HepG2 (cell line): ENCODE data around the gene MPIG6B. TPM values are rescaled to one million over a fixed set of nuclear protein-coding genes. Genes with fewer than 3 reads are reported as not detected.

Experiments
- ATAC-seq: fragments of 200-7000 bp; cut with Tn5 transposase; 3 replicates; pipeline ENCODE4 v1.9.1; 2020; ENCODE audit warnings: mild to moderate bottlenecking, moderate library complexity
- BruUV-seq: library from RNA; stranded (reverse); fragments of 400-500 nt; replicated peaks from 2 replicates; lab custom pipeline; 2021; lab: Mats Ljungman, UMichigan
- CTCF ChIA-PET: fragments of 300-600 bp; formaldehyde crosslinking; extraction: SDS; loops from one replicate; lab custom pipeline; 2021; ENCODE audit warnings: low total read pairs, inconsistent platforms, low intra/inter-chr PET ratio; lab: Yijun Ruan, JAX
- POLR2A ChIA-PET: fragments of 350-600 bp; sonication (Branson Sonifier 250); formaldehyde crosslinking; loops from one replicate; lab custom pipeline; 2020; ENCODE audit warnings: antibody characterized with exemption, inconsistent platforms; lab: Yijun Ruan, JAX
- DNase-seq: peaks from one replicate; pipeline ENCODE4 v3.0.0-alpha.2; 2015; ENCODE audit warnings: low spot score
- FAIRE-seq: peaks from 3 replicates; lab custom pipeline; 2011; peaks lifted over from hg19 to GRCh38; lab: Jason Lieb, UNC
- H2AFZ ChIP-seq: one replicate; pipeline ENCODE4 v1.6.1; 2011; ENCODE audit warnings: low read length, inconsistent platforms
- H3K27ac ChIP-seq: fragments of 300-600 bp; 3 replicates; pipeline ENCODE4 v1.8.0; 2011; ENCODE audit warnings: mixed run types, mild to moderate bottlenecking, mixed read lengths, low read length, inconsistent platforms; ENCODE audit not compliant: insufficient read depth; ENCODE audit errors: extremely low read length
- H3K27me3 ChIP-seq, 2 experiments: fragments of 200-600 bp in 1 of 2; 2 replicates in 1 of 2; 3 replicates in 1 of 2; pipeline versions ENCODE4 v1.6.0 to v1.8.0; 2011; ENCODE audit warnings: low read length in 2 of 2, mild to moderate bottlenecking in 2 of 2, moderate library complexity in 2 of 2, inconsistent platforms in 1 of 2; ENCODE audit not compliant: insufficient read depth in 2 of 2, control insufficient read depth in 1 of 2
- H3K36me3 ChIP-seq, 2 experiments: fragments of 200-600 bp in 1 of 2; replicated peaks in 1 of 2; 2 replicates in 1 of 2; 3 replicates in 1 of 2; pipeline versions ENCODE4 v1.5.1 to v1.8.0; 2011; ENCODE audit warnings: low read length in 2 of 2, inconsistent platforms in 1 of 2; ENCODE audit not compliant: insufficient read depth in 2 of 2, control insufficient read depth in 1 of 2
- H3K4me1 ChIP-seq: 2 replicates; pipeline ENCODE4 v1.5.1; 2012; ENCODE audit warnings: low read length, inconsistent platforms; ENCODE audit not compliant: insufficient read depth
- H3K4me2 ChIP-seq: 2 replicates; pipeline ENCODE4 v1.6.0; 2011; ENCODE audit warnings: low read depth, low read length, inconsistent platforms
- H3K4me3 ChIP-seq, 3 experiments: fragments of 200-600 bp in 1 of 3; sonication (generic), shearing (Covaris generic) in 1 of 3; replicated peaks in 1 of 3; 2 replicates each; pipeline ENCODE4 v1.5.1; 2011 to 2016; ENCODE audit warnings: low read length in 3 of 3, inconsistent platforms in 2 of 3, low read depth in 2 of 3, mild to moderate bottlenecking in 2 of 3, control low read depth in 1 of 3, mixed read lengths in 1 of 3; ENCODE audit not compliant: insufficient read depth in 1 of 3
- H3K79me2 ChIP-seq: one replicate; pipeline ENCODE4 v1.6.1; 2011; ENCODE audit warnings: low read length, inconsistent platforms; ENCODE audit not compliant: insufficient read depth
- H3K9ac ChIP-seq: 2 replicates; pipeline ENCODE4 v1.6.0; 2011; ENCODE audit warnings: mild to moderate bottlenecking, low read depth, low read length, inconsistent platforms; ENCODE audit not compliant: insufficient read depth
- H3K9me3 ChIP-seq: 2 replicates; pipeline ENCODE4 v1.5.1; 2012; ENCODE audit warnings: mild to moderate bottlenecking, low read length
- H4K20me1 ChIP-seq: 2 replicates; pipeline ENCODE4 v1.6.0; 2011; ENCODE audit warnings: inconsistent platforms, mild to moderate bottlenecking, low read length, moderate library complexity; ENCODE audit not compliant: insufficient read depth
- MIER2 ChIP-seq: IDR thresholded peaks from 2 replicates; pipeline ENCODE4 v1.6.1; 2016; ENCODE audit warnings: missing biosample characterization, missing genetic modification reagents
- MYC ChIP-seq: sonication (generic); formaldehyde crosslinking; IDR thresholded peaks from 2 replicates; pipeline ENCODE4 v1.9.0; 2021; ENCODE audit warnings: missing genetic modification reagents, borderline replicate concordance
- NBN ChIP-seq: fragments of 450-650 bp; conservative IDR thresholded peaks from 2 replicates; pipeline ENCODE4 v1.6.1; 2017
- NR3C1 ChIP-seq: sonication (generic); formaldehyde crosslinking; IDR thresholded peaks from 2 replicates; pipeline ENCODE4 v1.4.0; 2020; ENCODE audit warnings: missing genetic modification reagents
- PITX1 ChIP-seq: sonication (generic); formaldehyde crosslinking; IDR thresholded peaks from 2 replicates; pipeline ENCODE4 v1.5.1; 2020; ENCODE audit warnings: mild to moderate bottlenecking, missing genetic modification reagents
- RCOR2 ChIP-seq: IDR thresholded peaks from 2 replicates; pipeline ENCODE4 v1.6.1; 2016; ENCODE audit warnings: missing biosample characterization, missing genetic modification reagents
- SRF ChIP-seq: IDR thresholded peaks from 2 replicates; pipeline ENCODE4 v1.6.1; 2011; ENCODE audit warnings: mild to moderate bottlenecking, low read depth, low read length, moderate library complexity
- ZNF354B ChIP-seq: sonication (generic); formaldehyde crosslinking; IDR thresholded peaks from 2 replicates; pipeline ENCODE4 v1.8.0; 2022; ENCODE audit warnings: mild to moderate bottlenecking, missing genetic modification reagents
- ZNF501 ChIP-seq: sonication (generic); formaldehyde crosslinking; IDR thresholded peaks from 2 replicates; pipeline ENCODE4 v1.5.1; 2020; ENCODE audit warnings: mild to moderate bottlenecking, moderate library complexity, missing genetic modification reagents
- ZNF562 ChIP-seq: sonication (generic); formaldehyde crosslinking; IDR thresholded peaks from 2 replicates; pipeline ENCODE4 v1.8.0; 2022; ENCODE audit warnings: missing genetic modification reagents, borderline replicate concordance
- ZNF83 ChIP-seq: sonication (generic); formaldehyde crosslinking; IDR thresholded peaks from 2 replicates; pipeline ENCODE4 v1.4.0; 2020; ENCODE audit warnings: missing genetic modification reagents, mild to moderate bottlenecking, borderline replicate concordance
- WGBS: methylation state at CpG from one replicate; pipeline ENCODE4 v1.1.6; 2017; ENCODE audit warnings: low lambda C conversion rate; 5-methylcytosine and 5-hydroxymethylcytosine counted together
- in situ Hi-C: cut with HindIII; loops from 2 replicates; pipeline ENCODE4 v1.10.0; 2017; ENCODE audit warnings: low pct_unique_long_range_greater_than_20kb; ENCODE audit not compliant: extremely low pct_ligation_motif_present
- intact Hi-C: fragments of 100-400 bp; cut with micrococcal nuclease; formaldehyde crosslinking; loops from one replicate; pipeline ENCODE4 v1.10.0; 2022; ENCODE audit not compliant: unreplicated experiment
- polyA plus RNA-seq, 8 experiments: library from polyadenylated mRNA; depleted of rRNA in 3 of 8; stranded (reverse) in 7 of 8; unstranded in 1 of 8; fragments of >200 nt; fragmentation: Illumina TruSeq in 4 of 8; extraction: Trizol in 4 of 8; gene quantifications; 2 replicates each; pipeline versions ENCODE4 v1.2.1 to v1.2.3, GENCODE V29; 2011 to 2016; ENCODE audit warnings: low read depth in 4 of 8, missing spikeins in 1 of 8, mixed read lengths in 1 of 8; ENCODE audit not compliant: insufficient read depth in 1 of 8
- total RNA-seq, 5 experiments: library from RNA; depleted of rRNA; stranded (reverse); fragments of >200 nt; fragmentation: Illumina TruSeq; extraction: Trizol; gene quantifications; 2 replicates each; pipeline ENCODE4 v1.2.3, GENCODE V29; 2016; ENCODE audit warnings: low read depth in 1 of 5
- TF ChIP-seq, protein P1 (sequence below): sonication (generic); formaldehyde crosslinking; IDR thresholded peaks from 2 replicates; pipeline ENCODE4 v1.4.0; 2020; ENCODE audit warnings: mild to moderate bottlenecking, missing genetic modification reagents
- TF ChIP-seq, protein P2 (sequence below): IDR thresholded peaks from 2 replicates; pipeline ENCODE4 v1.6.1; 2012; ENCODE audit warnings: low read depth, low read length, improper control_type of control experiment
- TF ChIP-seq, protein P3 (sequence below): sonication (generic); formaldehyde crosslinking; IDR thresholded peaks from 2 replicates; pipeline ENCODE4 v1.4.0; 2020; ENCODE audit warnings: mild to moderate bottlenecking, low read depth, missing genetic modification reagents
- TF ChIP-seq, protein P4 (sequence below): sonication (generic); formaldehyde crosslinking; IDR thresholded peaks from 2 replicates; pipeline ENCODE4 v1.5.0; 2020; ENCODE audit warnings: mild to moderate bottlenecking, missing genetic modification reagents, borderline replicate concordance

MPIG6B gene
- total and polyA plus RNA-seq, 2 of the 13 experiments (the other 11 are each of a cell fraction or from before 2014, with no cell fraction given), result not detected

DNA sequence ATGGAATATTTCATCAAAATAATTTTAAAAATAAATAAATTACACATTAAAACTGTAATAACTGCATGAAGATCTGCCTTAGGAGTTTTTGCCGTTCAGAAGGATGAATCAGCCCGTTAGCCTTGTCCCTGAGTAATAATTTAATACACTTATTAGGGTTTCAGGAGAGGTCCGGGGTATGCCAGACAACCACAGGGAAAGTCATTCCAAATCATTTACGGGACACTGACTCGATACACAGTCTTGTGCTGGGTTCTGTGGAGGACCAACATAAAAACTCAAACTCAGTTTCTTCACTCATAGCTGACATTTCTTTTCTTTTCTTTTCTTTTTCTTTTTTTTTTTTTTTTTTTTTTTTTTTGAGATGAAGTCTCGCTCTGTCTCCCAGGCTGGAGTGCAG, 17.2 kb upstream of the MPIG6B start:
- DNase-seq (no peak), ATAC-seq (no peak), FAIRE-seq (no peak)
- no peaks in the 10 kb centered on the region for H3K9me3 ChIP-seq
- ChIA-PET POLR2A (interaction anchor here (0.7 to 1.1 kb wide), 2 partner anchors 31 to 957 kb away, joined by 3 to 5 read pairs; partner anchors contain the start of gene CLIC1), CTCF (no interaction called here)
- BruUV-seq, result no TSS peak
- no peak overlapping the region for H3K4me3 ChIP-seq
- WGBS, result 51% methylated on average over 6 of the region's 6 CpGs
- TF ChIP-seq NBN (no peak), MYC (CRISPR knock-in tag) (no peak), ZNF83 (no peak), SRF (no peak), RCOR2 (CRISPR knock-in tag) (no peak), PITX1 (CRISPR knock-in tag) (no peak), NR3C1 (CRISPR knock-in tag) (no peak), MIER2 (no peak), ZNF354B (CRISPR knock-in tag) (no peak), ZNF501 (CRISPR knock-in tag) (no peak), ZNF562 (no peak)
- TF ChIP-seq, protein P1, sequence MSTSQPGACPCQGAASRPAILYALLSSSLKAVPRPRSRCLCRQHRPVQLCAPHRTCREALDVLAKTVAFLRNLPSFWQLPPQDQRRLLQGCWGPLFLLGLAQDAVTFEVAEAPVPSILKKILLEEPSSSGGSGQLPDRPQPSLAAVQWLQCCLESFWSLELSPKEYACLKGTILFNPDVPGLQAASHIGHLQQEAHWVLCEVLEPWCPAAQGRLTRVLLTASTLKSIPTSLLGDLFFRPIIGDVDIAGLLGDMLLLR (CRISPR knock-in tag), result no peak
- TF ChIP-seq, protein P2, sequence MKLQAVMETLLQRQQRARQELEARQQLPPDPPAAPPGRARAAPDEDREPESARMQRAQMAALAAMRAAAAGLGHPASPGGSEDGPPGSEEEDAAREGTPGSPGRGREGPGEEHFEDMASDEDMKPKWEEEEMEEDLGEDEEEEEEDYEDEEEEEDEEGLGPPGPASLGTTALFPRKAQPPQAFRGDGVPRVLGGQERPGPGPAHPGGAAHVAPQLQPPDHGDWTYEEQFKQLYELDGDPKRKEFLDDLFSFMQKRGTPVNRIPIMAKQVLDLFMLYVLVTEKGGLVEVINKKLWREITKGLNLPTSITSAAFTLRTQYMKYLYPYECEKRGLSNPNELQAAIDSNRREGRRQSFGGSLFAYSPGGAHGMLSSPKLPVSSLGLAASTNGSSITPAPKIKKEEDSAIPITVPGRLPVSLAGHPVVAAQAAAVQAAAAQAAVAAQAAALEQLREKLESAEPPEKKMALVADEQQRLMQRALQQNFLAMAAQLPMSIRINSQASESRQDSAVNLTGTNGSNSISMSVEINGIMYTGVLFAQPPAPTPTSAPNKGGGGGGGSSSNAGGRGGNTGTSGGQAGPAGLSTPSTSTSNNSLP, result no peak
- TF ChIP-seq, protein P3, sequence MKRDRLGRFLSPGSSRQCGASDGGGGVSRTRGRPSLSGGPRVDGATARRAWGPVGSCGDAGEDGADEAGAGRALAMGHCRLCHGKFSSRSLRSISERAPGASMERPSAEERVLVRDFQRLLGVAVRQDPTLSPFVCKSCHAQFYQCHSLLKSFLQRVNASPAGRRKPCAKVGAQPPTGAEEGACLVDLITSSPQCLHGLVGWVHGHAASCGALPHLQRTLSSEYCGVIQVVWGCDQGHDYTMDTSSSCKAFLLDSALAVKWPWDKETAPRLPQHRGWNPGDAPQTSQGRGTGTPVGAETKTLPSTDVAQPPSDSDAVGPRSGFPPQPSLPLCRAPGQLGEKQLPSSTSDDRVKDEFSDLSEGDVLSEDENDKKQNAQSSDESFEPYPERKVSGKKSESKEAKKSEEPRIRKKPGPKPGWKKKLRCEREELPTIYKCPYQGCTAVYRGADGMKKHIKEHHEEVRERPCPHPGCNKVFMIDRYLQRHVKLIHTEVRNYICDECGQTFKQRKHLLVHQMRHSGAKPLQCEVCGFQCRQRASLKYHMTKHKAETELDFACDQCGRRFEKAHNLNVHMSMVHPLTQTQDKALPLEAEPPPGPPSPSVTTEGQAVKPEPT (CRISPR knock-in tag), result no peak
- TF ChIP-seq, protein P4, sequence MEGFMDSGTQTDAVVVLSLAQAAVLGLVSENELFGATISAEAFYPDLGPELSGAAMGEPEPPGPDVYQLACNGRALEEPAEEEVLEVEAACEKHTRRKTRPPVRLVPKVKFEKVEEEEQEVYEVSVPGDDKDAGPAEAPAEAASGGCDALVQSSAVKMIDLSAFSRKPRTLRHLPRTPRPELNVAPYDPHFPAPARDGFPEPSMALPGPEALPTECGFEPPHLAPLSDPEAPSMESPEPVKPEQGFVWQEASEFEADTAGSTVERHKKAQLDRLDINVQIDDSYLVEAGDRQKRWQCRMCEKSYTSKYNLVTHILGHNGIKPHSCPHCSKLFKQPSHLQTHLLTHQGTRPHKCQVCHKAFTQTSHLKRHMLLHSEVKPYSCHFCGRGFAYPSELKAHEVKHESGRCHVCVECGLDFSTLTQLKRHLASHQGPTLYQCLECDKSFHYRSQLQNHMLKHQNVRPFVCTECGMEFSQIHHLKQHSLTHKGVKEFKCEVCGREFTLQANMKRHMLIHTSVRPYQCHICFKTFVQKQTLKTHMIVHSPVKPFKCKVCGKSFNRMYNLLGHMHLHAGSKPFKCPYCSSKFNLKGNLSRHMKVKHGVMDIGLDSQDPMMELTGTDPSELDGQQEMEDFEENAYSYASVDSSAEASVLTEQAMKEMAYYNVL, result no peak
- no peaks in the 10 kb centered on the region for H4K20me1 ChIP-seq
- H3K27ac ChIP-seq, result no peak overlapping the region
- H2AFZ ChIP-seq, result no peak overlapping the region
- H3K79me2 ChIP-seq, result peaks cover 21% of the 10 kb centered on the region
- peaks cover 31% of the 10 kb centered on the region for H3K4me1 ChIP-seq
- H3K9ac ChIP-seq, result no peak overlapping the region
- no peaks in the 10 kb centered on the region; a peak in 1 of 5 replicates for H3K36me3 ChIP-seq
- in situ Hi-C loops (no loop called here), intact Hi-C loops (no loop called here)
- no peak overlapping the region for H3K4me2 ChIP-seq
- peaks cover 3 to 18% of the 10 kb centered on the region in 2 experiments; a peak in 3 of 5 replicates for H3K27me3 ChIP-seq
